GM23338 (cell line): ENCODE results near the gene LPCAT3. TPM values are rescaled to one million over a fixed set of nuclear protein-coding genes. Genes with fewer than 3 reads are reported as not detected.

Experiments used
- ATAC-seq: fragments of 200-7000 bp; cut with Tn5 transposase; 3 replicates; pipeline ENCODE4 v1.9.1; 2020
- DNase-seq: peaks from one replicate; pipeline ENCODE4 v3.0.0-alpha.2; 2015; ENCODE audit warnings: low spot score
- H2AFZ ChIP-seq: fragments of 200-600 bp; sonication (generic); 2 replicates; pipeline ENCODE4 v1.8.0; 2016; ENCODE audit warnings: antibody characterized with exemption, mild to moderate bottlenecking, moderate library complexity
- H3F3A ChIP-seq: fragments of 200-600 bp; sonication (generic); replicated peaks from 2 replicates; pipeline ENCODE4 v1.8.0; 2017; ENCODE audit warnings: antibody characterized with exemption, mixed run types, low read depth
- H3K27ac ChIP-seq: fragments of 200-600 bp; sonication (generic); 2 replicates; pipeline ENCODE4 v1.6.1; 2016; ENCODE audit warnings: low read depth
- H3K27me3 ChIP-seq: fragments of 200-600 bp; sonication (generic); 2 replicates; pipeline ENCODE4 v1.8.0; 2016; ENCODE audit warnings: mild to moderate bottlenecking, mixed run types, moderate library complexity; ENCODE audit not compliant: insufficient read depth
- H3K36me3 ChIP-seq: fragments of 200-600 bp; sonication (generic); 2 replicates; pipeline ENCODE4 v1.8.0; 2016; ENCODE audit warnings: mild to moderate bottlenecking; ENCODE audit not compliant: insufficient read depth
- H3K4me1 ChIP-seq: fragments of 200-600 bp; sonication (generic); 2 replicates; pipeline ENCODE4 v1.8.0; 2016; ENCODE audit warnings: mild to moderate bottlenecking, moderate library complexity; ENCODE audit not compliant: insufficient read depth
- H3K4me2 ChIP-seq: fragments of 200-600 bp; sonication (generic); 2 replicates; pipeline ENCODE4 v1.7.1; 2017; ENCODE audit warnings: mixed run types
- H3K4me3 ChIP-seq: fragments of 200-600 bp; sonication (generic); 2 replicates; pipeline ENCODE4 v1.6.1; 2016; ENCODE audit warnings: mixed run types
- H3K79me2 ChIP-seq: fragments of 200-600 bp; sonication (generic); replicated peaks from 2 replicates; pipeline ENCODE4 v1.8.0; 2017; ENCODE audit warnings: mild to moderate bottlenecking; ENCODE audit not compliant: insufficient read depth
- H3K9me2 ChIP-seq: fragments of 200-600 bp; sonication (generic); 2 replicates; pipeline ENCODE4 v1.8.0; 2017; ENCODE audit not compliant: insufficient read depth
- H4K20me1 ChIP-seq: fragments of 200-600 bp; sonication (generic); replicated peaks from 2 replicates; pipeline ENCODE4 v1.8.0; 2017; ENCODE audit warnings: mild to moderate bottlenecking; ENCODE audit not compliant: insufficient read depth
- H3K27ac Mint-ChIP-seq: 2 replicates; pipeline ENCODE4 v1.8.0; 2020; ENCODE audit warnings: inconsistent platforms, mild to moderate bottlenecking, moderate library complexity, mixed read lengths
- H3K27me3 Mint-ChIP-seq: 3 replicates; pipeline ENCODE4 v1.8.0; 2022; ENCODE audit warnings: low read depth, mild to moderate bottlenecking, moderate library complexity, mixed read lengths, inconsistent platforms; ENCODE audit not compliant: insufficient read depth, poor library complexity
- H3K36me3 Mint-ChIP-seq: 3 replicates; pipeline ENCODE4 v1.8.0; 2021; ENCODE audit warnings: low read depth, mild to moderate bottlenecking, inconsistent platforms, moderate library complexity, mixed read lengths
- H3K4me1 Mint-ChIP-seq: 3 replicates; pipeline ENCODE4 v1.8.0; 2020; ENCODE audit warnings: mild to moderate bottlenecking, inconsistent platforms, mixed read lengths
- H3K4me3 Mint-ChIP-seq: 3 replicates; pipeline ENCODE4 v1.8.0; 2021; ENCODE audit warnings: moderate library complexity, mild to moderate bottlenecking, inconsistent platforms, mixed read lengths
- H3K9me3 Mint-ChIP-seq: 3 replicates; pipeline ENCODE4 v1.8.0; 2020; ENCODE audit warnings: moderate library complexity, mild to moderate bottlenecking, inconsistent platforms, mixed read lengths
- CREB1 ChIP-seq: fragments of 250-450 bp; sonication (Bioruptor Pico); IDR thresholded peaks from 2 replicates; pipeline ENCODE4 v1.5.0; 2020; ENCODE audit warnings: low read depth, mild to moderate bottlenecking, moderate library complexity
- CTCF ChIP-seq, 2 experiments: fragments of 200-600 bp in 1 of 2; sonication (generic) in 1 of 2; conservative IDR thresholded peaks; 2 replicates each; pipeline versions ENCODE4 v1.5.1 to v1.6.1; 2016 to 2017; ENCODE audit warnings: antibody characterized with exemption in 2 of 2, low read depth in 2 of 2, mild to moderate bottlenecking in 2 of 2, moderate library complexity in 1 of 2
- EZH2 ChIP-seq: fragments of 200-600 bp; sonication (generic); IDR thresholded peaks from one replicate; pipeline ENCODE4 v1.8.0; 2017; ENCODE audit warnings: antibody characterized with exemption, mild to moderate bottlenecking, low read depth; ENCODE audit not compliant: unreplicated experiment
- EZH2phosphoT487 ChIP-seq: fragments of 200-600 bp; sonication (generic); IDR thresholded peaks from one replicate; pipeline ENCODE4 v1.8.1; 2018; ENCODE audit warnings: antibody characterized with exemption; ENCODE audit not compliant: unreplicated experiment
- JUNB ChIP-seq: IDR thresholded peaks from one replicate; pipeline ENCODE4 v1.6.1; 2016; ENCODE audit warnings: antibody characterized with exemption; ENCODE audit not compliant: unreplicated experiment
- NANOG ChIP-seq: IDR thresholded peaks from 2 replicates; pipeline ENCODE4 v1.6.1; 2016; ENCODE audit warnings: antibody characterized with exemption, borderline replicate concordance
- POLR2AphosphoS5 ChIP-seq: IDR thresholded peaks from 2 replicates; pipeline ENCODE4 v1.6.1; 2016; ENCODE audit warnings: antibody characterized with exemption, low read depth
- REST ChIP-seq: IDR thresholded peaks from one replicate; pipeline ENCODE4 v1.6.1; 2018; ENCODE audit warnings: antibody characterized with exemption; ENCODE audit not compliant: unreplicated experiment
- STAT1 ChIP-seq: IDR thresholded peaks from one replicate; pipeline ENCODE4 v1.6.1; 2016; ENCODE audit warnings: antibody characterized with exemption; ENCODE audit not compliant: unreplicated experiment
- ZNF114 ChIP-seq: fragments of 250-450 bp; sonication (Bioruptor Pico); IDR thresholded peaks from 2 replicates; pipeline ENCODE4 v1.5.0; 2020; ENCODE audit warnings: mild to moderate bottlenecking, moderate library complexity
- ZNF331 ChIP-seq: fragments of 250-450 bp; sonication (Bioruptor Pico); IDR thresholded peaks from 2 replicates; pipeline ENCODE4 v1.5.0; 2020; ENCODE audit warnings: low read depth, mild to moderate bottlenecking, moderate library complexity
- polyA plus RNA-seq: library from polyadenylated mRNA; unstranded; fragments of >200 nt; fragmentation: Nextera tagmentation; extraction: Ambion mirVana; gene quantifications from 2 replicates; pipeline ENCODE4 v1.2.1, GENCODE V29; 2016
- total RNA-seq: library from RNA; depleted of rRNA; stranded (reverse); fragments of >200 nt; shearing (Covaris generic); gene quantifications from 2 replicates; pipeline ENCODE4 v1.2.3, GENCODE V29; 2014
- TF ChIP-seq, protein P1 (sequence below): fragments of 250-450 bp; sonication (Bioruptor Pico); IDR thresholded peaks from 2 replicates; pipeline ENCODE4 v1.5.0; 2020; ENCODE audit warnings: mild to moderate bottlenecking, moderate library complexity
- TF ChIP-seq, protein P2 (sequence below): IDR thresholded peaks from 2 replicates; pipeline ENCODE4 v1.6.1; 2016; ENCODE audit warnings: antibody characterized with exemption

Gene LPCAT3
- total and polyA plus RNA-seq, 2 experiments from 2014 or later: 21.4 to 51.5 TPM

GRCh38 chr12:6937481-6938352 lies 80.6 kb downstream of the LPCAT3 start:
- H3K27ac Mint-ChIP-seq: peak overlapping the region; percentile 95
- DNase-seq (peak; percentile 98), ATAC-seq (peak; percentile 81)
- Histone ChIP-seq H3K36me3 (peaks cover 17% of the 10 kb centered on the region), H3F3A (peaks cover 44% of the 10 kb centered on the region), H2AFZ (no peak overlapping the region), H3K4me2 (peak overlapping the region; percentile 93), H3K9me2 (no peaks in the 10 kb centered on the region), H3K4me3 (peak overlapping the region; percentile 89), H3K27ac (peak overlapping the region; percentile 97), H3K79me2 (peaks cover 13% of the 10 kb centered on the region), H3K27me3 (no peaks in the 10 kb centered on the region), H3K4me1 (peaks cover 10% of the 10 kb centered on the region), H4K20me1 (peaks cover 22% of the 10 kb centered on the region)
- peaks cover 3% of the 10 kb centered on the region; the same call in 1 of the 3 replicates for H3K9me3 Mint-ChIP-seq
- peaks cover 51% of the 10 kb centered on the region for H3K4me1 Mint-ChIP-seq
- H3K36me3 Mint-ChIP-seq: peaks cover 74% of the 10 kb centered on the region
- H3K4me3 Mint-ChIP-seq: peak overlapping the region; percentile 79
- peaks cover 34% of the 10 kb centered on the region for H3K27me3 Mint-ChIP-seq
- TF ChIP-seq EZH2: no peak
- peak; percentile 82 to 95 for TF ChIP-seq CTCF (conservative IDR thresholded peaks at IDR 0.05; ENCODE audit: low read depth in 2 of 2)
- TF ChIP-seq JUNB: no peak
- TF ChIP-seq POLR2AphosphoS5: peak; percentile 94
- no peak for TF ChIP-seq EZH2phosphoT487
- TF ChIP-seq, protein P1, sequence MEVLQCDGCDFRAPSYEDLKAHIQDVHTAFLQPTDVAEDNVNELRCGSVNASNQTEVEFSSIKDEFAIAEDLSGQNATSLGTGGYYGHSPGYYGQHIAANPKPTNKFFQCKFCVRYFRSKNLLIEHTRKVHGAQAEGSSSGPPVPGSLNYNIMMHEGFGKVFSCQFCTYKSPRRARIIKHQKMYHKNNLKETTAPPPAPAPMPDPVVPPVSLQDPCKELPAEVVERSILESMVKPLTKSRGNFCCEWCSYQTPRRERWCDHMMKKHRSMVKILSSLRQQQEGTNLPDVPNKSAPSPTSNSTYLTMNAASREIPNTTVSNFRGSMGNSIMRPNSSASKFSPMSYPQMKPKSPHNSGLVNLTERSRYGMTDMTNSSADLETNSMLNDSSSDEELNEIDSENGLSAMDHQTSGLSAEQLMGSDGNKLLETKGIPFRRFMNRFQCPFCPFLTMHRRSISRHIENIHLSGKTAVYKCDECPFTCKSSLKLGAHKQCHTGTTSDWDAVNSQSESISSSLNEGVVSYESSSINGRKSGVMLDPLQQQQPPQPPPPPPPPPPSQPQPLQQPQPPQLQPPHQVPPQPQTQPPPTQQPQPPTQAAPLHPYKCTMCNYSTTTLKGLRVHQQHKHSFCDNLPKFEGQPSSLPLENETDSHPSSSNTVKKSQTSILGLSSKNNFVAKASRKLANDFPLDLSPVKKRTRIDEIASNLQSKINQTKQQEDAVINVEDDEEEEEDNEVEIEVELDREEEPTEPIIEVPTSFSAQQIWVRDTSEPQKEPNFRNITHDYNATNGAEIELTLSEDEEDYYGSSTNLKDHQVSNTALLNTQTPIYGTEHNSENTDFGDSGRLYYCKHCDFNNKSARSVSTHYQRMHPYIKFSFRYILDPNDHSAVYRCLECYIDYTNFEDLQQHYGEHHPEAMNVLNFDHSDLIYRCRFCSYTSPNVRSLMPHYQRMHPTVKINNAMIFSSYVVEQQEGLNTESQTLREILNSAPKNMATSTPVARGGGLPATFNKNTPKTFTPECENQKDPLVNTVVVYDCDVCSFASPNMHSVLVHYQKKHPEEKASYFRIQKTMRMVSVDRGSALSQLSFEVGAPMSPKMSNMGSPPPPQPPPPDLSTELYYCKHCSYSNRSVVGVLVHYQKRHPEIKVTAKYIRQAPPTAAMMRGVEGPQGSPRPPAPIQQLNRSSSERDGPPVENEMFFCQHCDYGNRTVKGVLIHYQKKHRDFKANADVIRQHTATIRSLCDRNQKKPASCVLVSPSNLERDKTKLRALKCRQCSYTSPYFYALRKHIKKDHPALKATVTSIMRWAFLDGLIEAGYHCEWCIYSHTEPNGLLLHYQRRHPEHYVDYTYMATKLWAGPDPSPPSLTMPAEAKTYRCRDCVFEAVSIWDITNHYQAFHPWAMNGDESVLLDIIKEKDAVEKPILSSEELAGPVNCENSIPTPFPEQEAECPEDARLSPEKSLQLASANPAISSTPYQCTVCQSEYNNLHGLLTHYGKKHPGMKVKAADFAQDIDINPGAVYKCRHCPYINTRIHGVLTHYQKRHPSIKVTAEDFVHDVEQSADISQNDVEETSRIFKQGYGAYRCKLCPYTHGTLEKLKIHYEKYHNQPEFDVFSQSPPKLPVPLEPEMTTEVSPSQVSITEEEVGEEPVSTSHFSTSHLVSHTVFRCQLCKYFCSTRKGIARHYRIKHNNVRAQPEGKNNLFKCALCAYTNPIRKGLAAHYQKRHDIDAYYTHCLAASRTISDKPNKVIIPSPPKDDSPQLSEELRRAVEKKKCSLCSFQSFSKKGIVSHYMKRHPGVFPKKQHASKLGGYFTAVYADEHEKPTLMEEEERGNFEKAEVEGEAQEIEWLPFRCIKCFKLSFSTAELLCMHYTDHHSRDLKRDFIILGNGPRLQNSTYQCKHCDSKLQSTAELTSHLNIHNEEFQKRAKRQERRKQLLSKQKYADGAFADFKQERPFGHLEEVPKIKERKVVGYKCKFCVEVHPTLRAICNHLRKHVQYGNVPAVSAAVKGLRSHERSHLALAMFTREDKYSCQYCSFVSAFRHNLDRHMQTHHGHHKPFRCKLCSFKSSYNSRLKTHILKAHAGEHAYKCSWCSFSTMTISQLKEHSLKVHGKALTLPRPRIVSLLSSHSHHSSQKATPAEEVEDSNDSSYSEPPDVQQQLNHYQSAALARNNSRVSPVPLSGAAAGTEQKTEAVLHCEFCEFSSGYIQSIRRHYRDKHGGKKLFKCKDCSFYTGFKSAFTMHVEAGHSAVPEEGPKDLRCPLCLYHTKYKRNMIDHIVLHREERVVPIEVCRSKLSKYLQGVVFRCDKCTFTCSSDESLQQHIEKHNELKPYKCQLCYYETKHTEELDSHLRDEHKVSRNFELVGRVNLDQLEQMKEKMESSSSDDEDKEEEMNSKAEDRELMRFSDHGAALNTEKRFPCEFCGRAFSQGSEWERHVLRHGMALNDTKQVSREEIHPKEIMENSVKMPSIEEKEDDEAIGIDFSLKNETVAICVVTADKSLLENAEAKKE (CRISPR knock-in tag): no peak
- TF ChIP-seq STAT1: no peak
- TF ChIP-seq NANOG: no peak
- TF ChIP-seq, protein P2, sequence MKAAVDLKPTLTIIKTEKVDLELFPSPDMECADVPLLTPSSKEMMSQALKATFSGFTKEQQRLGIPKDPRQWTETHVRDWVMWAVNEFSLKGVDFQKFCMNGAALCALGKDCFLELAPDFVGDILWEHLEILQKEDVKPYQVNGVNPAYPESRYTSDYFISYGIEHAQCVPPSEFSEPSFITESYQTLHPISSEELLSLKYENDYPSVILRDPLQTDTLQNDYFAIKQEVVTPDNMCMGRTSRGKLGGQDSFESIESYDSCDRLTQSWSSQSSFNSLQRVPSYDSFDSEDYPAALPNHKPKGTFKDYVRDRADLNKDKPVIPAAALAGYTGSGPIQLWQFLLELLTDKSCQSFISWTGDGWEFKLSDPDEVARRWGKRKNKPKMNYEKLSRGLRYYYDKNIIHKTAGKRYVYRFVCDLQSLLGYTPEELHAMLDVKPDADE: peak; percentile 90
- no peak for TF ChIP-seq REST
- TF ChIP-seq ZNF114 (CRISPR knock-in tag): no peak
- TF ChIP-seq CREB1 (CRISPR knock-in tag): peak; percentile 96
- no peak for TF ChIP-seq ZNF331 (CRISPR knock-in tag)
